Measurements from ENCODE around the gene SRSF9.

DNA sequence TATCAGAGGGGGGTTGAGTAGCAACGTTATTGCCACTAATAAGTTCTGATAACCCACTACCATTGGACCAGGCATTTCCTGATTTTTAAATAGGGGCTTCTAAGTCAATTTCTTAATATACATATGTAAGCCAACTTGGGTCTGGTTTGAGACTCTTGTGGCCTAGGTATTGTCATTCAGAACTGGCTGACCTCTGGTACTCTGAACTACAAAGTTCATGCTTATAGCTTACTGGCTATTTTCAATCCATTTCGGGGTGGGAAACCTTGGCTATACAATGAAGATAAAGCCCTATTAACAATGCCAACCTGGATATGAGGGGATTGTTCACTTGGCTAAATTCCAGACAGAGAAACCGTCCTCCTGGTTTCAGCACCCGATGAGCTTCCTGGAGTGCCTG, 35.0 kb upstream of the SRSF9 start:
- TF ChIP-seq, protein P1, sequence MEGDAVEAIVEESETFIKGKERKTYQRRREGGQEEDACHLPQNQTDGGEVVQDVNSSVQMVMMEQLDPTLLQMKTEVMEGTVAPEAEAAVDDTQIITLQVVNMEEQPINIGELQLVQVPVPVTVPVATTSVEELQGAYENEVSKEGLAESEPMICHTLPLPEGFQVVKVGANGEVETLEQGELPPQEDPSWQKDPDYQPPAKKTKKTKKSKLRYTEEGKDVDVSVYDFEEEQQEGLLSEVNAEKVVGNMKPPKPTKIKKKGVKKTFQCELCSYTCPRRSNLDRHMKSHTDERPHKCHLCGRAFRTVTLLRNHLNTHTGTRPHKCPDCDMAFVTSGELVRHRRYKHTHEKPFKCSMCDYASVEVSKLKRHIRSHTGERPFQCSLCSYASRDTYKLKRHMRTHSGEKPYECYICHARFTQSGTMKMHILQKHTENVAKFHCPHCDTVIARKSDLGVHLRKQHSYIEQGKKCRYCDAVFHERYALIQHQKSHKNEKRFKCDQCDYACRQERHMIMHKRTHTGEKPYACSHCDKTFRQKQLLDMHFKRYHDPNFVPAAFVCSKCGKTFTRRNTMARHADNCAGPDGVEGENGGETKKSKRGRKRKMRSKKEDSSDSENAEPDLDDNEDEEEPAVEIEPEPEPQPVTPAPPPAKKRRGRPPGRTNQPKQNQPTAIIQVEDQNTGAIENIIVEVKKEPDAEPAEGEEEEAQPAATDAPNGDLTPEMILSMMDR (conservative IDR thresholded peaks at IDR 0.05; ENCODE audit: low read depth, low read length) = no peak
- TF ChIP-seq POLR2A (IDR thresholded peaks at IDR 0.05; ENCODE audit: low read depth, low read length) (no peak), SMC3 (IDR thresholded peaks at IDR 0.05; ENCODE audit: low read depth, low read length) (no peak), MAFK (IDR thresholded peaks at IDR 0.05; ENCODE audit: low read depth, low read length) (no peak), MAZ (IDR thresholded peaks at IDR 0.05; ENCODE audit: borderline replicate concordance, low read depth, low read length) (no peak), RAD21 (IDR thresholded peaks at IDR 0.05; ENCODE audit: low read length) (no peak), CHD1 (IDR thresholded peaks at IDR 0.05; ENCODE audit: low read depth, low read length) (no peak), BHLHE40 (IDR thresholded peaks at IDR 0.05; ENCODE audit: low read depth, low read length) (no peak)
- TF ChIP-seq, protein P2, sequence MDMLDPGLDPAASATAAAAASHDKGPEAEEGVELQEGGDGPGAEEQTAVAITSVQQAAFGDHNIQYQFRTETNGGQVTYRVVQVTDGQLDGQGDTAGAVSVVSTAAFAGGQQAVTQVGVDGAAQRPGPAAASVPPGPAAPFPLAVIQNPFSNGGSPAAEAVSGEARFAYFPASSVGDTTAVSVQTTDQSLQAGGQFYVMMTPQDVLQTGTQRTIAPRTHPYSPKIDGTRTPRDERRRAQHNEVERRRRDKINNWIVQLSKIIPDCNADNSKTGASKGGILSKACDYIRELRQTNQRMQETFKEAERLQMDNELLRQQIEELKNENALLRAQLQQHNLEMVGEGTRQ (IDR thresholded peaks at IDR 0.05; ENCODE audit: low read depth, low read length) = no peak
